RWPE1 (cell line): ENCODE results near the gene GPNMB.

ENCODE experiments used
- CTCF ChIA-PET: fragments of 350-600 bp; sonication (Branson Sonifier 250); formaldehyde crosslinking; extraction: SDS; loops from one replicate; lab custom pipeline; 2021; lab: Yijun Ruan, JAX
- POLR2A ChIA-PET: fragments of 400-600 bp; formaldehyde crosslinking; extraction: SDS; loops from one replicate; lab custom pipeline; 2020; ENCODE audit warnings: antibody characterized with exemption; ENCODE audit not compliant: low non-redundant PET; lab: Yijun Ruan, JAX
- DNase-seq: peaks from one replicate; pipeline ENCODE4 v3.0.0; 2012; ENCODE audit warnings: low spot score
- H3K27ac ChIP-seq: fragments of 450-650 bp; 2 replicates; pipeline ENCODE4 v1.5.1; 2017
- TF ChIP-seq, protein P1 (sequence below): fragments of 450-650 bp; conservative IDR thresholded peaks from 2 replicates; pipeline ENCODE4 v1.5.1; 2017; ENCODE audit warnings: low read depth, mild to moderate bottlenecking

GPNMB gene

DNA sequence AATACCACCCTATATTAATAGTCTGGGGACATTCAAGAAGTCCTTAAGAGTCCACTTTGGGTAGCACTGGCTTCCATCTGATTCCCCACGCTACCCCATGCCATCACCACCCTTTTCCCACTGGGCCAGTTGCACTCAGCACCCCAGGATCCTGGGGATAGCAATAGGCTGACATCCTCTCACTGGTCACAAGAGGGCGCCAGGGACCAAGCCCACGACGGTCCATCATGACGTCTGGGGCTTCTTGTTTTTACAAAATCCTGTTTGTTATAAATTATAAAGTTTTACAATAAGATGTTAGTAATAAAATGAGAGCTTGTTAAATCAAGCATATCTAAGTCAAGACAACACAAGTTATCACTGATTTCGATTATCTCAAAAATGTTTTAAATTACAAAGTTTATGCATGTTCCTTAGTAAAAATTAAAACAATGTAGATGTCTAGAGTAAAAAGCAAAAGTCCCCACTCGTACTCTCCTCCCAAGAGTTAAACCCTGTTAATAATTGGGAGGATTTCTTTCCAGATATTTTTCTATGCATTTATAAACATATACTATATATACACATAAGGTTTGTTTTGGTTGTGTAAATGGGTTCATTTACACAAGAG, 15.4 kb downstream of the GPNMB start:
- peak; percentile 91 for DNase-seq
- no peak overlapping the region for H3K27ac ChIP-seq
- CTCF ChIA-PET = interaction anchor here (0.5 to 1.0 kb wide), 3 partner anchors 10 to 281 kb away, joined by 3 to 6 read pairs (median 3); no protein-coding TSS in a partner anchor
- TF ChIP-seq, protein P1, sequence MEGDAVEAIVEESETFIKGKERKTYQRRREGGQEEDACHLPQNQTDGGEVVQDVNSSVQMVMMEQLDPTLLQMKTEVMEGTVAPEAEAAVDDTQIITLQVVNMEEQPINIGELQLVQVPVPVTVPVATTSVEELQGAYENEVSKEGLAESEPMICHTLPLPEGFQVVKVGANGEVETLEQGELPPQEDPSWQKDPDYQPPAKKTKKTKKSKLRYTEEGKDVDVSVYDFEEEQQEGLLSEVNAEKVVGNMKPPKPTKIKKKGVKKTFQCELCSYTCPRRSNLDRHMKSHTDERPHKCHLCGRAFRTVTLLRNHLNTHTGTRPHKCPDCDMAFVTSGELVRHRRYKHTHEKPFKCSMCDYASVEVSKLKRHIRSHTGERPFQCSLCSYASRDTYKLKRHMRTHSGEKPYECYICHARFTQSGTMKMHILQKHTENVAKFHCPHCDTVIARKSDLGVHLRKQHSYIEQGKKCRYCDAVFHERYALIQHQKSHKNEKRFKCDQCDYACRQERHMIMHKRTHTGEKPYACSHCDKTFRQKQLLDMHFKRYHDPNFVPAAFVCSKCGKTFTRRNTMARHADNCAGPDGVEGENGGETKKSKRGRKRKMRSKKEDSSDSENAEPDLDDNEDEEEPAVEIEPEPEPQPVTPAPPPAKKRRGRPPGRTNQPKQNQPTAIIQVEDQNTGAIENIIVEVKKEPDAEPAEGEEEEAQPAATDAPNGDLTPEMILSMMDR = peak; percentile 99
- POLR2A ChIA-PET = no interaction called here

DNA sequence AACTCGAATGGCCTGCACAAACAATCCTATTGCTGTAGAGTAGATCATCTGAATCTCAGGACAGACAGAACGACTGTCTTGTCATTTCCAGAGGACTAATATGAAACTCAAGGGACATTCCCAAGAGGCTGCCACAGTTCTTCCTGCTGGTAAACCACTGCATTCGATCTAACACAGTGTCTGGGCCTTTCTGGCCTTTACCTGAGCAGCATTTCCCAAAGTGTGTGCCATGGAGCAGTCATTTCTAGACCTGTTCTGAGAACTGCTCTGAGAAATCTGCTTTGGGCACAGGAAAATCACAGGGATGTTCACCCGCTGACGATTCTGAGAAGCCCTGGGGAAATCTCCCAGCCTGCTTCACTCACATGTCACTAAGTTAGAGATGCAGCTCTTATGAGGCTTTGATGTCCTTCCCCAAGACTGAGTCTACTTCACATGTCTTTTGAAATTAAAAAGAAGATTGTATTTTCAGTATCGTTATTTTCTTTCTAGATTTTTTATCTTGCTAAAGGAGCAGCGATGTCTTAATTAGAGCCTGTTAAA, 18.4 kb downstream of the GPNMB start:
- ChIA-PET CTCF (interaction anchor here (0.6 to 2.7 kb wide), 3 partner anchors 8 to 1403 kb away, joined by 3 to 22 read pairs (median 3); no protein-coding TSS in a partner anchor), POLR2A (interaction anchor here (0.5 kb wide), 1 partner anchor 12 kb away, joined by 3 read pairs; no protein-coding TSS in a partner anchor)
- TF ChIP-seq, protein P1 = no peak
- DNase-seq = no peak
- no peak overlapping the region for H3K27ac ChIP-seq

DNA sequence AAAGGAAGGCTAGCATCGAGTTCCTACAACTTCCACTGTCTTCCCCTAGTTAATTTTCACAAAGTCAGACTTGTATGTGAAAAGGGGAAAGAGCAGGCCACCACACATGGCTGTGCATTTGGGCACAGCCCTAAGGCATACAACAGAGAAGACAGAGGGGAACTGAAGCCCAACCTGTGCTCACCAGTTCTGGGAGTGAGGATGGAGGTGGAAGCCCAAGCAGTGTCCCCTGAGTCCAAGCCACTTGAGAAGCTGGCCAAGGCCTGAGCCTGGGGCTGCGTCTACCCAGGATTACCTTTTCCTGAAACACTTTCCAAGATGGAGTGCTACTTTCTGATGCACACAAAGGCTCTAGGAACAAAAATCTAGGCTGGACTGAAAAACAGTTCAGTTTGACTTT, 20.3 kb downstream of the GPNMB start:
- POLR2A ChIA-PET = no interaction called here

DNA sequence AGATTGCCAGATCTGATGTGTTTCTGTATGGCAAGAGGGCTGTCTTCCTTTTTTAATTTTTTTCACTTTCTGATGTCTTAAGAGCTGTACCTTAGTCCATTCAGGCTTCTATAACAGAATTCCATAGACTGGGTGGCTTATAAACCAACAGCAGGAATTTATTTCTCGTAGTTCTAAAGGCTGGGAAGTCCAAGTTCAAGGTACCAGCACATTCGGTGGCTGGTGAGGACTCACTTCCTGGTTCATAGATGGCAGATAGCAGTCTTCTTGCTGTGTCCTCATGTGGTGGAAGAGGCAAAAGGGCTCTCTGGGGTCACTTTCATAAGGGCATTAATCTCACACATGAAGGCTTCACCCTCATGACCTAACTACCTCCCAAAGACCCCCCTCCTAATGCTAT, 20.8 kb downstream of the GPNMB start:
- no peak overlapping the region for H3K27ac ChIP-seq
- no peak for DNase-seq
- POLR2A ChIA-PET = no interaction called here
- CTCF ChIA-PET = no interaction called here
- TF ChIP-seq, protein P1 = no peak

More for the DNA sequence above, 20.3 kb downstream of the GPNMB start:
- no peak overlapping the region for H3K27ac ChIP-seq
- TF ChIP-seq, protein P1 = no peak
- DNase-seq = no peak
- CTCF ChIA-PET = no interaction called here

DNA sequence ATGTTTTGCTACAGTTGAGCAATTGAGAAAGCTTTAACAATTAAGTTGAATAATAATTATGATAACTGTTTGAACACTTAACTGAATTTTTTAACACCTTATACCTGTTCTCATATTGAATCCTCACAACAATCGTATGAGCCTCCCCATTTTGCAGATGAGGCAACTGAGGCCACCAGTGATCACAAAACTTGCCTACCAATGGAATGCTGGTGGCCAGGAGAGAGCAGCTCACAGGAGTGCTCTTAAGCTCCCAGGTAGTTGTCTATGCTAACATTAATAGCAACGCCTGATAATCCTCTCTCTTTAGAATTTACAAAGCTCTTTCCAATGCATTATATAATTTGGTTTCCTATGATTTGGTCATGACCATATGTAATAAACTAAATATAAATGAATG, 21.6 kb downstream of the GPNMB start:
- H3K27ac ChIP-seq = no peak overlapping the region
- DNase-seq = no peak
- ChIA-PET POLR2A (no interaction called here), CTCF (interaction anchor here (0.5 to 1.5 kb wide), 2 partner anchors 83 to 97 kb away, joined by 4 to 6 read pairs; no protein-coding TSS in a partner anchor)
- TF ChIP-seq, protein P1 = no peak

DNA sequence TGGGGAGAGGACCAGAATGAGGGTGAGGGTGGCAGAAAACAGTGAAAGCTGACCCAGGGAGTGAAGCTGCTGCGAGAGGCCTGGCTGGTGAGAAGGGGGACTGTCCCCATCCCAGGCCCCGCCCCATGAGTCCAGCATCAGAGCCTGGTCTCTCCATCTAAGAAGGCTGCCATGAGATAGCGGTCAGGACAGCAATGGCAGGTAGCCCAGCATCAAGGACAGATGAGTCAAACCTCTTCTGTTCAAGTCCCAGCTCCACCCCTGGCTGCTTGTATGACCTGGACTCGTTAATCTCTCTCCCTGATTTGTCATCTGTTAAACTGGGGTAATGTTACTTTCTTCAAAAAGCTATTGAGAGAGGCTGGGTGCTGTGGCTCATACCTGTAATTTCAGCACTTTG, 22.2 kb downstream of the GPNMB start:
- ChIA-PET POLR2A (no interaction called here), CTCF (interaction anchor here (1.5 kb wide), 1 partner anchor 84 kb away, joined by 6 read pairs; no protein-coding TSS in a partner anchor)
- TF ChIP-seq, protein P1 = no peak
- no peak overlapping the region for H3K27ac ChIP-seq
- no peak for DNase-seq
